HCT116 (cell line): Measurements from ENCODE around the gene FOXN3. TPM values are rescaled to one million over a fixed set of nuclear protein-coding genes. Genes with fewer than 3 reads are reported as not detected.

ENCODE experiments used
- ATAC-seq: fragments of 200-7000 bp; cut with Tn5 transposase; 2 replicates; pipeline ENCODE4 v1.9.1; 2020; ENCODE audit warnings: mild to moderate bottlenecking, moderate library complexity
- BruUV-seq: library from RNA; stranded (reverse); fragments of 400-500 nt; replicated peaks from 2 replicates; lab custom pipeline; 2021; lab: Mats Ljungman, UMichigan
- CTCF ChIA-PET: fragments of 300-600 bp; sonication (Branson Sonifier 250); formaldehyde crosslinking; loops from one replicate; lab custom pipeline; 2021; ENCODE audit warnings: antibody characterized with exemption; lab: Charles Lee
- POLR2A ChIA-PET: fragments of 300-600, 350-600 bp; sonication (Branson Sonifier 250); formaldehyde crosslinking; loops from one replicate; lab custom pipeline; 2021; ENCODE audit warnings: antibody characterized with exemption; lab: Charles Lee
- RAD21 ChIA-PET, 2 experiments: fragments of 300-600 bp; sonication (Branson Sonifier 250); formaldehyde crosslinking; loops; one replicate each; lab custom pipeline; 2023; ENCODE audit warnings: low total read pairs in 2 of 2; ENCODE audit not compliant: uncharacterized antibody in 2 of 2, unreplicated experiment in 2 of 2, low non-redundant PET in 1 of 2; lab: Charles Lee
- DNase-seq: peaks from one replicate; pipeline ENCODE4 v3.0.0-alpha.2; 2010; ENCODE audit warnings: low read depth, low spot score
- H2AFZ ChIP-seq: fragments of 200-600 bp; shearing (Covaris generic), sonication (generic); 2 replicates; pipeline ENCODE4 v1.6.1; 2017; ENCODE audit warnings: low read depth, mixed run types, mixed read lengths, antibody characterized with exemption, low read length; ENCODE audit not compliant: poor library complexity, severe bottlenecking
- H3K27ac ChIP-seq: 2 replicates; pipeline ENCODE4 v1.5.1; 2012; ENCODE audit warnings: low read depth, low read length
- H3K27me3 ChIP-seq: fragments of 200-600 bp; sonication (generic); 2 replicates; pipeline ENCODE4 v1.6.1; 2016; ENCODE audit warnings: mixed run types, low read length, mixed read lengths; ENCODE audit not compliant: insufficient read depth
- H3K36me3 ChIP-seq, 2 experiments: fragments of 200-500 bp in 1 of 2; fragments of 200-600 bp in 1 of 2; sonication (Bioruptor generic) in 1 of 2; sonication (generic) in 1 of 2; 2 replicates each; pipeline versions ENCODE4 v1.5.1 to v1.6.1; 2014 to 2016; ENCODE audit warnings: low read length in 2 of 2, inconsistent platforms in 1 of 2, mixed read lengths in 1 of 2, mixed run types in 1 of 2; ENCODE audit not compliant: insufficient read depth in 2 of 2, control insufficient read depth in 1 of 2
- H3K4me1 ChIP-seq, 2 experiments: fragments of 200-600 bp in 1 of 2; sonication (generic) in 1 of 2; 2 replicates each; pipeline versions ENCODE4 v1.5.1 to v1.6.1; 2012 to 2017; ENCODE audit warnings: low read length in 2 of 2, inconsistent platforms in 1 of 2, mild to moderate bottlenecking in 1 of 2, mixed read lengths in 1 of 2, mixed run types in 1 of 2, moderate library complexity in 1 of 2; ENCODE audit not compliant: insufficient read depth in 2 of 2, control insufficient read depth in 1 of 2
- H3K4me2 ChIP-seq: fragments of 200-600 bp; sonication (generic); 2 replicates; pipeline ENCODE4 v1.6.1; 2017; ENCODE audit warnings: mixed run types, low read length, mixed read lengths
- H3K4me3 ChIP-seq, 2 experiments: fragments of 200-600 bp in 1 of 2; sonication (generic) in 1 of 2; replicated peaks in 1 of 2; 2 replicates each; pipeline ENCODE4 v1.5.1; 2011 to 2016; ENCODE audit warnings: low read length in 2 of 2, control low read depth in 1 of 2, low read depth in 1 of 2, mild to moderate bottlenecking in 1 of 2, mixed read lengths in 1 of 2, mixed run types in 1 of 2
- H3K79me2 ChIP-seq: fragments of 200-600 bp; sonication (generic); 2 replicates; pipeline ENCODE4 v1.6.1; 2017; ENCODE audit warnings: mild to moderate bottlenecking, mixed run types, low read length, moderate library complexity, mixed read lengths; ENCODE audit not compliant: insufficient read depth
- H3K9ac ChIP-seq: fragments of 200-600 bp; sonication (generic); 2 replicates; pipeline ENCODE4 v1.6.1; 2016; ENCODE audit warnings: low read length, mixed read lengths
- H3K9me2 ChIP-seq: fragments of 200-600 bp; sonication (generic), shearing (Covaris generic); 2 replicates; pipeline ENCODE4 v1.6.1; 2017; ENCODE audit warnings: mixed run types, mild to moderate bottlenecking, moderate library complexity; ENCODE audit not compliant: insufficient read depth
- H3K9me3 ChIP-seq, 2 experiments: fragments of 200-500 bp in 1 of 2; fragments of 200-600 bp in 1 of 2; sonication (Bioruptor generic) in 1 of 2; sonication (generic) in 1 of 2; 2 replicates each; pipeline ENCODE4 v1.6.1; 2014 to 2017; ENCODE audit warnings: low read length in 2 of 2, mixed read lengths in 2 of 2, inconsistent platforms in 1 of 2, low read depth in 1 of 2, mild to moderate bottlenecking in 1 of 2, mixed run types in 1 of 2, moderate library complexity in 1 of 2; ENCODE audit not compliant: control insufficient read depth in 1 of 2, insufficient read depth in 1 of 2
- H4K20me1 ChIP-seq: fragments of 200-600 bp; sonication (generic), shearing (Covaris generic); 2 replicates; pipeline ENCODE4 v1.6.1; 2017; ENCODE audit warnings: mixed run types, mild to moderate bottlenecking, moderate library complexity; ENCODE audit not compliant: insufficient read depth
- ATF3 ChIP-seq: IDR thresholded peaks from 2 replicates; pipeline ENCODE4 v1.6.1; 2012
- CEBPB ChIP-seq: IDR thresholded peaks from 2 replicates; pipeline ENCODE4 v1.6.1; 2012; ENCODE audit warnings: low read depth
- EGR1 ChIP-seq: IDR thresholded peaks from 2 replicates; pipeline ENCODE4 v1.6.1; 2012; ENCODE audit warnings: low read depth
- EZH2 ChIP-seq: fragments of 200-600 bp; sonication (generic); IDR thresholded peaks from 2 replicates; pipeline ENCODE4 v1.6.1; 2017; ENCODE audit warnings: antibody characterized with exemption, mixed run types
- POLR2A ChIP-seq: IDR thresholded peaks from 2 replicates; pipeline ENCODE4 v1.7.0; 2011; ENCODE audit warnings: borderline replicate concordance; ENCODE audit not compliant: insufficient read depth, insufficient read length; ENCODE audit errors: extremely low read depth
- intact Hi-C: fragments of 100-400 bp; cut with micrococcal nuclease; formaldehyde crosslinking; loops from 2 replicates; pipeline ENCODE4 v1.10.0; 2022
- total RNA-seq: library from RNA; stranded (reverse); gene quantifications from one replicate; pipeline ENCODE4 v1.2.1, GENCODE V29; 2021; ENCODE audit not compliant: unreplicated experiment
- TF ChIP-seq, protein P1 (sequence below): IDR thresholded peaks from 2 replicates; pipeline ENCODE4 v1.6.1; 2012
- TF ChIP-seq, protein P2 (sequence below): IDR thresholded peaks from 2 replicates; pipeline ENCODE4 v1.6.1; 2011; ENCODE audit warnings: mild to moderate bottlenecking, low read length, moderate library complexity; ENCODE audit not compliant: insufficient replicate concordance; ENCODE audit errors: extremely low read depth

Gene FOXN3
- total RNA-seq, 1 experiment from 2014 or later, result 20.0 TPM

DNA sequence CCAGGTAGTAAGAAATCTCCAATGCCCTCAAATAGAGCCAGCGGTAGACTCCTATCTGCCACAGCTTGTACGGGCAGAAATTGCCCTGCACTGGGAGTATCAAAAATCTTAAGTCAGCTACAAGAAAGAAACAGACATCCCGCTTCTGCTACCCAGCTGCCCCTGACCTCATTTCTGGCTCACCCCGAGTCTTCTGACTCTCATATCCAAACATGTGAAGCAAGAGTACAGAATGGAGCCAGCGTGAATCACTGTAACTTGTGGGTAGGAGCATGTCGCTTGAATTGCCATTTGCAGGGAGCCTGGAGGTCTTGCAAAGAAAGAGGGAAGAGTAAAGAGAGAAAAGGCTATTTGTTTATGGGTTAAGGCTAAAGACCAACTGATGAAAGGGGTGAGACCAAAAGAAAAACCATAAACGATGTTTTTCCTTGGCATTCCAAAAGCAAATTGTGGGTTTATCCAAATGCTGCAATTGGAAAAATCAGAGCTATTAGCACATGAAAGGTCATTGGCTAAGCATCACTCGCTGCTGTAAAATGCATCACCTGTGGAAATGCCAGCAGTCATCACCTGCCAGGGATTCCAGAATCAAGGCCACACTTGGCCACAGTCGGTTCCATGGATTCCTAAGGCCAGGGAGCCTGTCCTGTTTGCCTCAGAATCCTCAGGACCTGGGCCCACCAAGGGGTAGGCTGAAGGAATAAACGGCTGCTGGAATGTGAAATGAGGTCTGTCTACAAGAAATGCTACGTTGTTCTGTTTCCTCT, 86.6 kb downstream of the FOXN3 start:
- no TSS peak for BruUV-seq
- no peaks in the 10 kb centered on the region for H3K36me3 ChIP-seq
- TF ChIP-seq CEBPB (no peak), ATF3 (no peak), POLR2A (no peak), EZH2 (no peak), EGR1 (no peak)
- TF ChIP-seq, protein P1, sequence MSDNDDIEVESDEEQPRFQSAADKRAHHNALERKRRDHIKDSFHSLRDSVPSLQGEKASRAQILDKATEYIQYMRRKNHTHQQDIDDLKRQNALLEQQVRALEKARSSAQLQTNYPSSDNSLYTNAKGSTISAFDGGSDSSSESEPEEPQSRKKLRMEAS, result no peak
- TF ChIP-seq, protein P2, sequence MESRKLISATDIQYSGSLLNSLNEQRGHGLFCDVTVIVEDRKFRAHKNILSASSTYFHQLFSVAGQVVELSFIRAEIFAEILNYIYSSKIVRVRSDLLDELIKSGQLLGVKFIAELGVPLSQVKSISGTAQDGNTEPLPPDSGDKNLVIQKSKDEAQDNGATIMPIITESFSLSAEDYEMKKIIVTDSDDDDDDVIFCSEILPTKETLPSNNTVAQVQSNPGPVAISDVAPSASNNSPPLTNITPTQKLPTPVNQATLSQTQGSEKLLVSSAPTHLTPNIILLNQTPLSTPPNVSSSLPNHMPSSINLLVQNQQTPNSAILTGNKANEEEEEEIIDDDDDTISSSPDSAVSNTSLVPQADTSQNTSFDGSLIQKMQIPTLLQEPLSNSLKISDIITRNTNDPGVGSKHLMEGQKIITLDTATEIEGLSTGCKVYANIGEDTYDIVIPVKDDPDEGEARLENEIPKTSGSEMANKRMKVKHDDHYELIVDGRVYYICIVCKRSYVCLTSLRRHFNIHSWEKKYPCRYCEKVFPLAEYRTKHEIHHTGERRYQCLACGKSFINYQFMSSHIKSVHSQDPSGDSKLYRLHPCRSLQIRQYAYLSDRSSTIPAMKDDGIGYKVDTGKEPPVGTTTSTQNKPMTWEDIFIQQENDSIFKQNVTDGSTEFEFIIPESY, result no peak
- no peaks in the 10 kb centered on the region for H4K20me1 ChIP-seq
- ATAC-seq, result no peak
- no peak overlapping the region for H3K9ac ChIP-seq
- ChIA-PET CTCF (no interaction called here), POLR2A (no interaction called here), RAD21 (no interaction called here)
- no peak overlapping the region for H3K4me2 ChIP-seq
- H3K27ac ChIP-seq, result no peak overlapping the region
- intact Hi-C loops, result loop anchor here (10.0 kb wide), 1 partner anchor 434 kb away; no protein-coding TSS in a partner anchor
- no peak overlapping the region for H2AFZ ChIP-seq
- H3K4me3 ChIP-seq, result no peak overlapping the region
- no peaks in the 10 kb centered on the region for H3K4me1 ChIP-seq
- H3K9me3 ChIP-seq, result no peaks in the 10 kb centered on the region
- H3K9me2 ChIP-seq, result no peaks in the 10 kb centered on the region
- no peaks in the 10 kb centered on the region for H3K79me2 ChIP-seq
- H3K27me3 ChIP-seq, result no peaks in the 10 kb centered on the region
- DNase-seq, result no peak
